H1 (cell line): ENCODE measurements around the gene ASB6. TPM values are rescaled to one million over a fixed set of nuclear protein-coding genes. Genes with fewer than 3 reads are reported as not detected.

Experiments used
- CTCF ChIA-PET: fragments of 300-600 bp; sonication (Branson Sonifier 250); formaldehyde crosslinking; loops from one replicate; lab custom pipeline; 2021; ENCODE audit not compliant: partially characterized antibody; lab: Charles Lee
- POLR2A ChIA-PET: fragments of 300-600 bp; sonication (Branson Sonifier 250); formaldehyde crosslinking; loops from one replicate; lab custom pipeline; 2021; ENCODE audit warnings: inconsistent platforms; ENCODE audit not compliant: partially characterized antibody; lab: Charles Lee
- DNase-seq, 2 experiments: peaks; one replicate each; pipeline versions ENCODE4 v3.0.0 to v3.0.0-alpha.2; 2010 to 2022; ENCODE audit warnings: low spot score in 2 of 2, low read depth in 1 of 2, mixed read lengths in 1 of 2
- FAIRE-seq: peaks from 2 replicates; lab custom pipeline; 2011; peaks lifted over from hg19 to GRCh38; lab: Jason Lieb, UNC
- H2AFZ ChIP-seq: 2 replicates; pipeline ENCODE4 v1.8.1; 2012; ENCODE audit warnings: low read length, inconsistent platforms
- H2AK5ac ChIP-seq: 2 replicates; pipeline ENCODE4 v1.6.1; 2013; ENCODE audit warnings: low read depth, low read length
- H2BK120ac ChIP-seq: replicated peaks from 2 replicates; pipeline ENCODE3; 2013; ENCODE audit warnings: low read depth, low read length, inconsistent platforms
- H2BK12ac ChIP-seq: 2 replicates; pipeline ENCODE4 v1.6.1; 2013; ENCODE audit warnings: low read depth, low read length
- H2BK15ac ChIP-seq: 2 replicates; pipeline ENCODE4 v1.6.1; 2013; ENCODE audit warnings: low read length
- H2BK20ac ChIP-seq: 2 replicates; pipeline ENCODE4 v1.6.1; 2013; ENCODE audit warnings: low read length
- H2BK5ac ChIP-seq: 2 replicates; pipeline ENCODE4 v1.6.1; 2013; ENCODE audit warnings: low read depth, low read length
- H3K14ac ChIP-seq: 2 replicates; pipeline ENCODE4 v1.6.1; 2013; ENCODE audit warnings: inconsistent platforms; ENCODE audit not compliant: insufficient read length
- H3K18ac ChIP-seq: 2 replicates; pipeline ENCODE4 v1.6.1; 2013; ENCODE audit warnings: low read length; ENCODE audit errors: extremely low read depth
- H3K23ac ChIP-seq: 2 replicates; pipeline ENCODE4 v1.6.1; 2013; ENCODE audit warnings: inconsistent platforms; ENCODE audit not compliant: insufficient read length
- H3K23me2 ChIP-seq: 2 replicates; pipeline ENCODE4 v1.6.1; 2013; ENCODE audit warnings: low read depth, low read length
- H3K27ac ChIP-seq: 2 replicates; pipeline ENCODE4 v1.6.1; 2011; ENCODE audit warnings: low read depth, low read length, inconsistent platforms
- H3K27me3 ChIP-seq, 4 experiments: replicated peaks in 1 of 4; 1 replicate in 1 of 4; 2 replicates in 3 of 4; pipeline versions ENCODE4 v1.6.1 to v1.8.1; 2011 to 2013; ENCODE audit warnings: low read length in 3 of 4, mild to moderate bottlenecking in 3 of 4, inconsistent platforms in 2 of 4, mixed read lengths in 2 of 4, moderate library complexity in 1 of 4; ENCODE audit not compliant: control insufficient read depth in 3 of 4, insufficient read depth in 3 of 4; ENCODE audit errors: extremely low read depth in 1 of 4
- H3K36me3 ChIP-seq, 4 experiments: 2 replicates each; pipeline versions ENCODE4 v1.6.1 to v1.8.1; 2011 to 2013; ENCODE audit warnings: mild to moderate bottlenecking in 4 of 4, low read length in 3 of 4, moderate library complexity in 2 of 4, control low read depth in 1 of 4, inconsistent platforms in 1 of 4; ENCODE audit not compliant: insufficient read depth in 4 of 4, control insufficient read depth in 2 of 4
- H3K4ac ChIP-seq: replicated peaks from 2 replicates; pipeline ENCODE3; 2013; ENCODE audit warnings: low read length, low read depth, mixed read lengths, inconsistent platforms; ENCODE audit not compliant: insufficient read length
- H3K4me1 ChIP-seq, 4 experiments: replicated peaks in 1 of 4; 1 replicate in 1 of 4; 2 replicates in 3 of 4; pipeline versions ENCODE4 v1.6.1 to v1.8.1; 2011 to 2013; ENCODE audit warnings: low read length in 3 of 4, inconsistent platforms in 2 of 4, mixed read lengths in 1 of 4; ENCODE audit not compliant: insufficient read depth in 4 of 4, control insufficient read depth in 3 of 4
- H3K4me2 ChIP-seq, 2 experiments: 2 replicates each; pipeline versions ENCODE4 v1.6.1 to v1.8.1; 2011 to 2013; ENCODE audit warnings: low read depth in 2 of 2, low read length in 2 of 2, control low read depth in 1 of 2, inconsistent platforms in 1 of 2, mild to moderate bottlenecking in 1 of 2; ENCODE audit not compliant: insufficient read depth in 1 of 2
- H3K4me3 ChIP-seq, 4 experiments: fragments of 200-600, 300-600 bp in 1 of 4; sonication (generic), shearing (Covaris generic), sonication (Bioruptor Twin) in 1 of 4; 2 replicates each; pipeline versions ENCODE4 v1.5.1 to v1.8.1; 2011 to 2016; ENCODE audit warnings: low read length in 4 of 4, low read depth in 3 of 4, control low read depth in 2 of 4, inconsistent platforms in 2 of 4, mild to moderate bottlenecking in 2 of 4, mixed read lengths in 1 of 4, moderate library complexity in 1 of 4; ENCODE audit not compliant: insufficient read depth in 2 of 4; ENCODE audit errors: extremely low read depth in 1 of 4
- H3K56ac ChIP-seq: replicated peaks from 2 replicates; pipeline ENCODE3; 2013; ENCODE audit warnings: low read depth, mild to moderate bottlenecking, mixed read lengths, low read length, inconsistent platforms; ENCODE audit not compliant: insufficient read length
- H3K79me1 ChIP-seq: 2 replicates; pipeline ENCODE4 v1.6.1; 2013; ENCODE audit warnings: low read depth, low read length, control low read depth
- H3K79me2 ChIP-seq, 2 experiments: 2 replicates each; pipeline versions ENCODE4 v1.6.1 to v1.8.1; 2012 to 2013; ENCODE audit warnings: low read length in 2 of 2, mild to moderate bottlenecking in 2 of 2, inconsistent platforms in 1 of 2; ENCODE audit not compliant: insufficient read depth in 2 of 2, control insufficient read depth in 1 of 2
- H3K9ac ChIP-seq, 4 experiments: replicated peaks in 1 of 4; 1 replicate in 1 of 4; 2 replicates in 3 of 4; pipeline versions ENCODE4 v1.6.1 to v1.8.1; 2011 to 2013; ENCODE audit warnings: low read depth in 3 of 4, low read length in 3 of 4, control low read depth in 2 of 4, mild to moderate bottlenecking in 2 of 4, moderate library complexity in 2 of 4, inconsistent platforms in 1 of 4; ENCODE audit errors: extremely low read depth in 1 of 4
- H3K9me3 ChIP-seq, 2 experiments: 2 replicates each; pipeline versions ENCODE4 v1.6.1 to v1.8.1; 2012 to 2013; ENCODE audit warnings: mild to moderate bottlenecking in 2 of 2, moderate library complexity in 2 of 2, control low read depth in 1 of 2, inconsistent platforms in 1 of 2, low read depth in 1 of 2, low read length in 1 of 2, mixed read lengths in 1 of 2; ENCODE audit not compliant: insufficient read depth in 2 of 2
- H4K20me1 ChIP-seq, 2 experiments: replicated peaks in 1 of 2; 2 replicates each; pipeline versions ENCODE3 to v1.8.1; 2011 to 2013; ENCODE audit warnings: inconsistent platforms in 2 of 2, low read length in 2 of 2, mild to moderate bottlenecking in 1 of 2; ENCODE audit not compliant: insufficient read depth in 2 of 2, control insufficient read depth in 1 of 2
- H4K5ac ChIP-seq: 2 replicates; pipeline ENCODE4 v1.6.1; 2013; ENCODE audit warnings: low read length, low read depth, mixed read lengths, inconsistent platforms; ENCODE audit not compliant: insufficient read length
- H4K8ac ChIP-seq: 2 replicates; pipeline ENCODE4 v1.8.0; 2013; ENCODE audit warnings: mild to moderate bottlenecking, moderate library complexity, low read length, inconsistent platforms; ENCODE audit not compliant: insufficient read depth; ENCODE audit errors: extremely low read depth
- H4K91ac ChIP-seq: replicated peaks from 2 replicates; pipeline ENCODE3; 2013; ENCODE audit warnings: low read length, mixed read lengths, inconsistent platforms; ENCODE audit not compliant: insufficient read length
- CTBP2 ChIP-seq: IDR thresholded peaks from 2 replicates; pipeline ENCODE4 v1.7.0; 2011; ENCODE audit warnings: borderline replicate concordance, mild to moderate bottlenecking, moderate library complexity, mixed read lengths, low read length; ENCODE audit not compliant: insufficient read depth, insufficient read length
- EGR1 ChIP-seq: IDR thresholded peaks from 2 replicates; pipeline ENCODE4 v1.6.1; 2011; ENCODE audit warnings: low read depth, low read length, borderline replicate concordance
- NRF1 ChIP-seq: IDR thresholded peaks from 2 replicates; pipeline ENCODE4 v1.6.1; 2011; ENCODE audit warnings: mild to moderate bottlenecking, low read depth, low read length, improper control_type of control experiment
- RAD21 ChIP-seq, 2 experiments: IDR thresholded peaks in 1 of 2; conservative IDR thresholded peaks in 1 of 2; 2 replicates each; pipeline ENCODE4 v1.6.1; 2011; ENCODE audit warnings: low read depth in 2 of 2, low read length in 2 of 2, improper control_type of control experiment in 1 of 2, inconsistent platforms in 1 of 2, mild to moderate bottlenecking in 1 of 2, moderate library complexity in 1 of 2
- WGBS, 2 experiments: shearing (Covaris generic) in 1 of 2; methylation state at CpG; one replicate each; pipeline versions ENCODE4 v1.1.6 to v1.1.7; 2013 to 2015; ENCODE audit warnings: low lambda C conversion rate in 2 of 2, mixed read lengths in 2 of 2, inconsistent platforms in 1 of 2, low coverage in 1 of 2, missing lambda C conversion rate in 1 of 2; ENCODE audit not compliant: insufficient replicate concordance in 2 of 2, insufficient coverage in 1 of 2, insufficient read length in 1 of 2; ENCODE audit errors: extremely low coverage in 1 of 2, missing lambda C conversion rate in 1 of 2; 5-methylcytosine and 5-hydroxymethylcytosine counted together
- polyA plus RNA-seq, 7 experiments: library from polyadenylated mRNA; depleted of rRNA in 3 of 7; stranded (reverse) in 5 of 7; unstranded in 2 of 7; fragments of >200 nt in 5 of 7; fragments of 200-250 nt in 2 of 7; gene quantifications; 1 replicate in 5 of 7; 2 replicates in 1 of 7; 4 replicates in 1 of 7; pipeline versions ENCODE4 v1.2.1 to v1.2.3, GENCODE V29; 2011 to 2013; ENCODE audit warnings: missing spikeins in 2 of 7, mixed read lengths in 2 of 7
- total RNA-seq: library from RNA; stranded (reverse); fragmentation: NEBNext Ultra II Directional; extraction: Animal tissue kit (Norgen Biotek cat#: 25700); gene quantifications from 2 replicates; pipeline ENCODE4 v1.2.1, GENCODE V29; 2021
- TF ChIP-seq, protein P1 (sequence below): IDR thresholded peaks from 2 replicates; pipeline ENCODE4 v1.6.1; 2012; ENCODE audit warnings: inconsistent platforms
- TF ChIP-seq, protein P2 (sequence below), 3 experiments: IDR thresholded peaks; 1 replicate in 2 of 3; 2 replicates in 1 of 3; pipeline versions ENCODE4 v1.5.1 to v1.6.1; 2011; ENCODE audit warnings: low read length in 3 of 3, mild to moderate bottlenecking in 3 of 3, inconsistent platforms in 2 of 3, low read depth in 1 of 3, moderate library complexity in 1 of 3; ENCODE audit not compliant: insufficient read depth in 1 of 3; ENCODE audit errors: control extremely low read depth in 1 of 3
- TF ChIP-seq, protein P3 (sequence below): IDR thresholded peaks from 2 replicates; pipeline ENCODE4 v1.6.1; 2012; ENCODE audit warnings: inconsistent platforms

The ASB6 gene
- total and polyA plus RNA-seq, 2 of the 8 experiments (the other 6 are each of a cell fraction or from before 2014, with no cell fraction given) = 14.0 to 17.3 TPM

DNA sequence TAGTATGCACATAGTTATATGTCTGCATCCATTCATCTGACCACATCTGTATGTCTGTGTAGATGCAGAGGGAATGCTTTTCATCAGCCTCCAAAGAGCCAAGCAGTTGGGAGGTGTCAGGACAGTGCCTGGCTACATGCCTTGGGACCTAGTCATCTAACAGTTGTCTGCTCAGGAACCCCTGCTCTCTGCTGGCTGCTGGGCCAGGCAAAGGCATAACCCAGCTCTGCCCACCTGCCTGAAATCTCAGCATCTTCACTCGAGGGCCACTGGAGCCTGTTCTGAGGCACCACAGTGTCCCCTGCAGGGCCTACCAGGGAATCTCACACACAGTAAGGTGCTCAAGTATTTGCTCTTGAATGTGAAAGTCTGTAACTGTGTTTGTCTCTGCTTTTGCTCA, 24.8 kb downstream of the ASB6 start:
- H3K23me2 ChIP-seq = peaks cover 12% of the 10 kb centered on the region; the same call in 1 of the 2 replicates
- no peak overlapping the region for H3K4me3 ChIP-seq
- no peak for FAIRE-seq
- H4K8ac ChIP-seq = no peak overlapping the region
- no peak overlapping the region; the same call in 1 of the 2 replicates for H2BK5ac ChIP-seq
- CTCF ChIA-PET = interaction anchor here (0.5 to 2.3 kb wide), 12 partner anchors 11 to 487 kb away, joined by 3 to 13 read pairs (median 4); no protein-coding TSS in a partner anchor
- H3K9me3 ChIP-seq = no peaks in the 10 kb centered on the region
- H4K91ac ChIP-seq = no peak overlapping the region
- H3K4ac ChIP-seq = no peak overlapping the region
- H3K14ac ChIP-seq = no peak overlapping the region
- H3K23ac ChIP-seq = no peak overlapping the region
- no peak overlapping the region for H3K27ac ChIP-seq
- WGBS, 2 experiments = 40% methylated on average over 1 of the region's 1 CpG; no CpG with 5 or more reads in 1 of the 2 experiments
- H4K20me1 ChIP-seq = peaks cover 1 to 2% of the 10 kb centered on the region in 2 experiments
- H3K9ac ChIP-seq = no peak overlapping the region
- peaks cover 18 to 36% (median 30%) of the 10 kb centered on the region in 4 experiments for H3K27me3 ChIP-seq
- H2BK12ac ChIP-seq = peak overlapping the region; percentile 87; the same call in 1 of the 2 replicates
- no peak overlapping the region for H4K5ac ChIP-seq
- H2BK20ac ChIP-seq = 0 out of 2 replicates have a peak overlapping the region, but pooled peaks have one; percentile 75
- TF ChIP-seq, protein P1, sequence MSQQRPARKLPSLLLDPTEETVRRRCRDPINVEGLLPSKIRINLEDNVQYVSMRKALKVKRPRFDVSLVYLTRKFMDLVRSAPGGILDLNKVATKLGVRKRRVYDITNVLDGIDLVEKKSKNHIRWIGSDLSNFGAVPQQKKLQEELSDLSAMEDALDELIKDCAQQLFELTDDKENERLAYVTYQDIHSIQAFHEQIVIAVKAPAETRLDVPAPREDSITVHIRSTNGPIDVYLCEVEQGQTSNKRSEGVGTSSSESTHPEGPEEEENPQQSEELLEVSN = peak; percentile 16; the same call in 1 of the 2 replicates
- TF ChIP-seq RAD21 (IDR thresholded peaks at IDR 0.05 in 1 of 2, conservative IDR thresholded peaks at IDR 0.05 in 1 of 2; ENCODE audit: low read depth in 2 of 2, low read length in 2 of 2) (peak; percentile 78 to 85), CTBP2 (peak; percentile 46), EGR1 (no peak), NRF1 (no peak)
- TF ChIP-seq, protein P2, sequence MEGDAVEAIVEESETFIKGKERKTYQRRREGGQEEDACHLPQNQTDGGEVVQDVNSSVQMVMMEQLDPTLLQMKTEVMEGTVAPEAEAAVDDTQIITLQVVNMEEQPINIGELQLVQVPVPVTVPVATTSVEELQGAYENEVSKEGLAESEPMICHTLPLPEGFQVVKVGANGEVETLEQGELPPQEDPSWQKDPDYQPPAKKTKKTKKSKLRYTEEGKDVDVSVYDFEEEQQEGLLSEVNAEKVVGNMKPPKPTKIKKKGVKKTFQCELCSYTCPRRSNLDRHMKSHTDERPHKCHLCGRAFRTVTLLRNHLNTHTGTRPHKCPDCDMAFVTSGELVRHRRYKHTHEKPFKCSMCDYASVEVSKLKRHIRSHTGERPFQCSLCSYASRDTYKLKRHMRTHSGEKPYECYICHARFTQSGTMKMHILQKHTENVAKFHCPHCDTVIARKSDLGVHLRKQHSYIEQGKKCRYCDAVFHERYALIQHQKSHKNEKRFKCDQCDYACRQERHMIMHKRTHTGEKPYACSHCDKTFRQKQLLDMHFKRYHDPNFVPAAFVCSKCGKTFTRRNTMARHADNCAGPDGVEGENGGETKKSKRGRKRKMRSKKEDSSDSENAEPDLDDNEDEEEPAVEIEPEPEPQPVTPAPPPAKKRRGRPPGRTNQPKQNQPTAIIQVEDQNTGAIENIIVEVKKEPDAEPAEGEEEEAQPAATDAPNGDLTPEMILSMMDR (IDR thresholded peaks at IDR 0.05; ENCODE audit: control extremely low read depth in 1 of 3, insufficient read depth in 1 of 3, low read depth in 1 of 3, low read length in 3 of 3) = peak in 2 of 3 experiments; percentile 71 to 80; a peak in 3 of 4 replicates
- TF ChIP-seq, protein P3, sequence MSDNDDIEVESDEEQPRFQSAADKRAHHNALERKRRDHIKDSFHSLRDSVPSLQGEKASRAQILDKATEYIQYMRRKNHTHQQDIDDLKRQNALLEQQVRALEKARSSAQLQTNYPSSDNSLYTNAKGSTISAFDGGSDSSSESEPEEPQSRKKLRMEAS = peak; percentile 29; the same call in 1 of the 2 replicates
- H3K4me2 ChIP-seq = no peak overlapping the region
- H2BK15ac ChIP-seq = no peak overlapping the region
- H3K79me2 ChIP-seq = no peaks in the 10 kb centered on the region
- peak overlapping the region; percentile 75; the same call in 1 of the 2 replicates for H2AK5ac ChIP-seq
- H3K18ac ChIP-seq = no peak overlapping the region
- DNase-seq = no peak
- no peak overlapping the region for H3K56ac ChIP-seq
- no peak overlapping the region for H2BK120ac ChIP-seq
- H2AFZ ChIP-seq = no peak overlapping the region
- POLR2A ChIA-PET = no interaction called here
- H3K36me3 ChIP-seq = no peaks in the 10 kb centered on the region
- peaks cover 0 to 8% (median 2%) of the 10 kb centered on the region in 4 experiments; a peak in 3 of 7 replicates for H3K4me1 ChIP-seq
- no peaks in the 10 kb centered on the region for H3K79me1 ChIP-seq
